ENCODE results near the gene BBS7. TPM values are rescaled to one million over a fixed set of nuclear protein-coding genes. Genes with fewer than 3 reads are reported as not detected.
A peak's percentile ranks its signal among the peaks of the same experiment; 100 is the strongest.

Gene BBS7
- total and polyA plus RNA-seq, 2 of the 13 experiments (the other 11 are each of a cell fraction or from before 2014, with no cell fraction given): 9.0 to 15.7 TPM

DNA sequence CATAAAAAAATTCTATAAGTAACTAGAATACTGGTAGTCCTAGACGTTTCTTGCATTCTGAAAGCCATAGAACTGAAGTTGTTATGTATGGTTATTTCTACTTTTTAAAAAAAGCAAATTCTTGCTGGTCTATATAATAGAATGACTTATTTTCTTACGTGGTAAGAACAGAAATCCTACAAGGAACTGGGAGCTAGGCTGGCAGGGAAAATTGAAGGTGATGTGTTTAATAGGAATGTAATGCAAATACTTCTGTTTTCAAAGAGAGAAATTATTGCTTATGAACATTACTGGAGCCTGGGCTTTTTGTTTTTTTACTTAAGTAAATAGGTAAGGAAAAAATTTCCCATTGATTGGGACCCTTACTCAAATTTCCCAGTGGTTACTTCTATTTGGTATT is 55.5 kb downstream of the BBS7 start:
- H2AFZ ChIP-seq (ENCODE audit: low read length): no peak overlapping the region
- intact Hi-C loops (cut with micrococcal nuclease; ENCODE audit: unreplicated experiment): no loop called here
- no peaks in the 10 kb centered on the region for H4K20me1 ChIP-seq (ENCODE audit: insufficient read depth, low read length)
- WGBS (ENCODE audit: low lambda C conversion rate): 97% methylated on average over 2 of the region's 2 CpGs
- H3K9me3 ChIP-seq (ENCODE audit: low read length): no peaks in the 10 kb centered on the region
- CTCF ChIA-PET (ENCODE audit: low intra/inter-chr PET ratio, low total read pairs): no interaction called here
- FAIRE-seq (no peak), ATAC-seq (no peak), DNase-seq (ENCODE audit: low spot score) (no peak)
- H3K36me3 ChIP-seq (replicated peaks in 1 of 2; ENCODE audit: control insufficient read depth in 1 of 2, insufficient read depth in 2 of 2, low read length in 2 of 2): peaks cover 2 to 63% of the 10 kb centered on the region in 2 experiments
- H3K4me2 ChIP-seq (ENCODE audit: low read depth, low read length): no peak overlapping the region
- no peaks in the 10 kb centered on the region for H3K79me2 ChIP-seq (ENCODE audit: insufficient read depth, low read length)
- no peak overlapping the region for H3K4me3 ChIP-seq (replicated peaks in 1 of 3; ENCODE audit: insufficient read depth in 1 of 3, low read depth in 2 of 3, low read length in 3 of 3)
- POLR2A ChIA-PET: no interaction called here
- BruUV-seq (replicated peaks): no TSS peak
- H3K27ac ChIP-seq (ENCODE audit: extremely low read length, insufficient read depth, low read length): no peak overlapping the region
- TF ChIP-seq RBFOX2 (IDR thresholded peaks at IDR 0.05; ENCODE audit: low read depth, low read length) (0 out of 2 replicates have a peak, but pooled peaks have one; percentile 7), ZNF607 (CRISPR knock-in tag; IDR thresholded peaks at IDR 0.05; ENCODE audit: borderline replicate concordance) (no peak), KLF6 (CRISPR knock-in tag; IDR thresholded peaks at IDR 0.05) (no peak), ZNF101 (CRISPR knock-in tag; IDR thresholded peaks at IDR 0.05; ENCODE audit: borderline replicate concordance, low read depth) (no peak), EEA1 (CRISPR knock-in tag; IDR thresholded peaks at IDR 0.05; ENCODE audit: borderline replicate concordance) (no peak)
- TF ChIP-seq, protein P1, sequence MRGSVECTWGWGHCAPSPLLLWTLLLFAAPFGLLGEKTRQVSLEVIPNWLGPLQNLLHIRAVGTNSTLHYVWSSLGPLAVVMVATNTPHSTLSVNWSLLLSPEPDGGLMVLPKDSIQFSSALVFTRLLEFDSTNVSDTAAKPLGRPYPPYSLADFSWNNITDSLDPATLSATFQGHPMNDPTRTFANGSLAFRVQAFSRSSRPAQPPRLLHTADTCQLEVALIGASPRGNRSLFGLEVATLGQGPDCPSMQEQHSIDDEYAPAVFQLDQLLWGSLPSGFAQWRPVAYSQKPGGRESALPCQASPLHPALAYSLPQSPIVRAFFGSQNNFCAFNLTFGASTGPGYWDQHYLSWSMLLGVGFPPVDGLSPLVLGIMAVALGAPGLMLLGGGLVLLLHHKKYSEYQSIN (CRISPR knock-in tag; IDR thresholded peaks at IDR 0.05; ENCODE audit: borderline replicate concordance): no peak
- 0 out of 2 replicates have a peak, but pooled peaks cover under 1% of the 10 kb centered on the region for H3K4me1 ChIP-seq (ENCODE audit: insufficient read depth, low read length)
- H3K9ac ChIP-seq (ENCODE audit: insufficient read depth, low read depth, low read length): no peak overlapping the region
- no peaks in the 10 kb centered on the region for H3K27me3 ChIP-seq (ENCODE audit: control insufficient read depth in 1 of 2, insufficient read depth in 2 of 2, low read length in 2 of 2)
- in situ Hi-C loops (cut with HindIII; ENCODE audit: extremely low pct_ligation_motif_present, low pct_unique_long_range_greater_than_20kb): no loop called here

DNA sequence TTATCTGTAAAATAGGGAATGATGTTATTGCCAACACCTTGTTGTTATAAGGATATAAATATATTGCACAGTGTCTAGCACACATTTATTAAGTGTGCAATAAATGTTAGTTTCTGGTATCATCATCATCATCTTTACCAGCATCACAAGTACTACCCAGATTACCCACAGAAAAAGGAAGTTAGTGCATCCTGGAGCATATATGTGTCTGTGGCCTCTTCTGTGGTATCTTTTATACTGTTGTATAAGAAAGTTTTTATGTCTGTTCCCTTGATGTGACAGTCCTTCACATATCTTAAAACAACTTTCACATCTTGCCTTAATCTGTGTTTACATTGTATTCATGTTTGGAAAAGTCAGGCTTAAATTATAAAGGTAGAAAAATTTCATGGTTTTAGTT is 59.2 kb downstream of the BBS7 start:
- no peak for ATAC-seq
- peaks cover 2 to 47% of the 10 kb centered on the region in 2 experiments; a peak in 4 of 5 replicates for H3K36me3 ChIP-seq (replicated peaks in 1 of 2; ENCODE audit: control insufficient read depth in 1 of 2, insufficient read depth in 2 of 2, low read length in 2 of 2)
- ChIA-PET POLR2A (interaction anchor here (1.1 to 1.3 kb wide), 2 partner anchors 10 to 12 kb away, joined by 3 to 5 read pairs; partner anchors contain the start of gene EXOSC9), CTCF (ENCODE audit: low intra/inter-chr PET ratio, low total read pairs) (no interaction called here)
- H3K4me2 ChIP-seq (ENCODE audit: low read depth, low read length): no peak overlapping the region
- H4K20me1 ChIP-seq (ENCODE audit: insufficient read depth, low read length): no peaks in the 10 kb centered on the region
- H3K9ac ChIP-seq (ENCODE audit: insufficient read depth, low read depth, low read length): no peak overlapping the region
- H3K79me2 ChIP-seq (ENCODE audit: insufficient read depth, low read length): no peaks in the 10 kb centered on the region
- H3K27me3 ChIP-seq (ENCODE audit: control insufficient read depth in 1 of 2, insufficient read depth in 2 of 2, low read length in 2 of 2): no peaks in the 10 kb centered on the region
- DNase-seq (ENCODE audit: low spot score): no peak
- in situ Hi-C loops (cut with HindIII; ENCODE audit: extremely low pct_ligation_motif_present, low pct_unique_long_range_greater_than_20kb) (no loop called here), intact Hi-C loops (cut with micrococcal nuclease; ENCODE audit: unreplicated experiment) (no loop called here)
- H2AFZ ChIP-seq (ENCODE audit: low read length): no peak overlapping the region
- H3K4me3 ChIP-seq (replicated peaks in 1 of 3; ENCODE audit: insufficient read depth in 1 of 3, low read depth in 2 of 3, low read length in 3 of 3): no peak overlapping the region
- no peaks in the 10 kb centered on the region for H3K4me1 ChIP-seq (ENCODE audit: insufficient read depth, low read length)
- no peaks in the 10 kb centered on the region for H3K9me3 ChIP-seq (ENCODE audit: low read length)
- FAIRE-seq: no peak
- BruUV-seq (replicated peaks): no TSS peak
- H3K27ac ChIP-seq (ENCODE audit: extremely low read length, insufficient read depth, low read length): no peak overlapping the region
- no peak for TF ChIP-seq SIN3A (IDR thresholded peaks at IDR 0.05; ENCODE audit: borderline replicate concordance, low read depth, low read length)
- no peak for TF ChIP-seq ZNF274 (CRISPR knock-in tag; IDR thresholded peaks at IDR 0.05)
- TF ChIP-seq GTF3A (CRISPR knock-in tag; conservative IDR thresholded peaks at IDR 0.05): no peak
- TF ChIP-seq DMAP1 (CRISPR knock-in tag; IDR thresholded peaks at IDR 0.05): no peak
- TF ChIP-seq, protein P2, sequence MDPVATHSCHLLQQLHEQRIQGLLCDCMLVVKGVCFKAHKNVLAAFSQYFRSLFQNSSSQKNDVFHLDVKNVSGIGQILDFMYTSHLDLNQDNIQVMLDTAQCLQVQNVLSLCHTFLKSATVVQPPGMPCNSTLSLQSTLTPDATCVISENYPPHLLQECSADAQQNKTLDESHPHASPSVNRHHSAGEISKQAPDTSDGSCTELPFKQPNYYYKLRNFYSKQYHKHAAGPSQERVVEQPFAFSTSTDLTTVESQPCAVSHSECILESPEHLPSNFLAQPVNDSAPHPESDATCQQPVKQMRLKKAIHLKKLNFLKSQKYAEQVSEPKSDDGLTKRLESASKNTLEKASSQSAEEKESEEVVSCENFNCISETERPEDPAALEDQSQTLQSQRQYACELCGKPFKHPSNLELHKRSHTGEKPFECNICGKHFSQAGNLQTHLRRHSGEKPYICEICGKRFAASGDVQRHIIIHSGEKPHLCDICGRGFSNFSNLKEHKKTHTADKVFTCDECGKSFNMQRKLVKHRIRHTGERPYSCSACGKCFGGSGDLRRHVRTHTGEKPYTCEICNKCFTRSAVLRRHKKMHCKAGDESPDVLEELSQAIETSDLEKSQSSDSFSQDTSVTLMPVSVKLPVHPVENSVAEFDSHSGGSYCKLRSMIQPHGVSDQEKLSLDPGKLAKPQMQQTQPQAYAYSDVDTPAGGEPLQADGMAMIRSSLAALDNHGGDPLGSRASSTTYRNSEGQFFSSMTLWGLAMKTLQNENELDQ (CRISPR knock-in tag; IDR thresholded peaks at IDR 0.05; ENCODE audit: borderline replicate concordance): no peak
- no peak for TF ChIP-seq ZNF629 (CRISPR knock-in tag; conservative IDR thresholded peaks at IDR 0.05)
- TF ChIP-seq, protein P3, sequence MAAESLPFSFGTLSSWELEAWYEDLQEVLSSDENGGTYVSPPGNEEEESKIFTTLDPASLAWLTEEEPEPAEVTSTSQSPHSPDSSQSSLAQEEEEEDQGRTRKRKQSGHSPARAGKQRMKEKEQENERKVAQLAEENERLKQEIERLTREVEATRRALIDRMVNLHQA (CRISPR knock-in tag; IDR thresholded peaks at IDR 0.05): no peak
- no peak for TF ChIP-seq PITX1 (CRISPR knock-in tag; IDR thresholded peaks at IDR 0.05)
- no peak for TF ChIP-seq NFE2L1 (CRISPR knock-in tag; IDR thresholded peaks at IDR 0.05; ENCODE audit: borderline replicate concordance)

Data from HepG2 (cell line).